ENCODE results near the gene CCDC197.

DNA sequence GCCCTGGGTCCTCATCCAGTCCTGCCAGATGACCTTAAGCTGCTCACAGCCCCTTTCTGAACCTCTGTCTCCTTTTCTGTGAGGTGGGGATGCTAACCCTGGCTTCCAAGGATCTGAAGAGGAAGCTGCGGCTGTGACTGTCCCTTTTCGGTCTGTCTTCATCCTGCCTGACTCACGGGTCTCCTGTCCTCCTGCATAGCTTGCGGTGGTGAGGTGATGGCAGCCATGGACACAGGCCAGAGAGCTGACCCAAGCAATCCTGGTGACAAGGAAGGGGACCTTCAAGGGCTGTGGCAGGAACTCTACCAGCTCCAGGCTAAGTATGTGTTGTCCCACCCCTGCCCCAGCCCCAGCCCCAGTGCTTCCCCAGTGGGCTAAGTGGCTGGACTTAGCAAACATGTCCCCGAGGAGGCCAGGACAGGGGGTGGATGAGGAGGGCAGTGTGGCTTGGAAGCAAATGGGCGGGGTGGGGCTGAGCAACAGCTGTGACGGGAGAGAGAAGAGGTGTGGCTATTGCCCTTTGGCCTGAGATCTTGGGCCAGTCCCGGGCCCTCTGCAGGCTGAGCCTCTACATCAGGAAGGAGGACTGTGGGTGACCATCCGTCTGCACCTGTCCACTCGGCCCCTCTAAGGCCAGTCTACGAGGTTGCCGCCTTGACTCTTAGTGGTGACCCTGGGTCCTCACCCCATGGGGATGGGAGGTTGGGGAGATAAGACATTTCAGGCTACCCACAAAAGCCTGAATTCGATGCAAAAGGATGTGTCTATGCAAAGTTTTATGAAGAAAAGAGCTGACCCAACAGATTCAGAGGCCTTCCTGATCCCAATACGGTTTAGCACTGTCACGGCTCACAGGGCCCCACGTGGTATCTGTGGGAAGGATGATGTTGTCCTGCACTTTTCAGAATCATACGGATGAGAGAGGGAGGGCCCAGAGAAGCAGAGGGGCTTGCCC lies 1.1 kb downstream of the CCDC197 start:
- TF ChIP-seq CTCF (IDR thresholded peaks at IDR 0.05; ENCODE audit: low read length): no peak
- no peak for TF ChIP-seq EZH2 (IDR thresholded peaks at IDR 0.05; ENCODE audit: borderline replicate concordance, low read length)

All from OCI-LY1 (cell line).